Stimulated activated CD8-positive, alpha-beta memory T cell treated with anti-CD3 and anti-CD28 coated beads, Interleukin-7, amount 100 ng/mL, for 1 hour (primary cell): Measurements from ENCODE around the gene NXF3.
"Not testable (repeated sequence)": the region's sequence is repeated elsewhere in the genome, so short reads cannot be mapped to it uniquely, and the experiment has no call there.

ENCODE experiments used
- DNase-seq, 2 donors: peaks; one replicate each; pipeline ENCODE4 v3.0.0-alpha.2; 2020; ENCODE audit warnings: low read depth in 2 of 2

Gene NXF3, protein sequence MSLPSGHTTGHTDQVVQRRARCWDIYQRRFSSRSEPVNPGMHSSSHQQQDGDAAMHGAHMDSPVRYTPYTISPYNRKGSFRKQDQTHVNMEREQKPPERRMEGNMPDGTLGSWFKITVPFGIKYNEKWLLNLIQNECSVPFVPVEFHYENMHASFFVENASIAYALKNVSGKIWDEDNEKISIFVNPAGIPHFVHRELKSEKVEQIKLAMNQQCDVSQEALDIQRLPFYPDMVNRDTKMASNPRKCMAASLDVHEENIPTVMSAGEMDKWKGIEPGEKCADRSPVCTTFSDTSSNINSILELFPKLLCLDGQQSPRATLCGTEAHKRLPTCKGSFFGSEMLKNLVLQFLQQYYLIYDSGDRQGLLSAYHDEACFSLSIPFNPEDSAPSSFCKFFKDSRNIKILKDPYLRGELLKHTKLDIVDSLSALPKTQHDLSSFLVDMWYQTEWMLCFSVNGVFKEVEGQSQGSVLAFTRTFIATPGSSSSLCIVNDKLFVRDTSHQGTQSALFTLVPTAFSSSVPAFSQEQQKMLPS

DNA sequence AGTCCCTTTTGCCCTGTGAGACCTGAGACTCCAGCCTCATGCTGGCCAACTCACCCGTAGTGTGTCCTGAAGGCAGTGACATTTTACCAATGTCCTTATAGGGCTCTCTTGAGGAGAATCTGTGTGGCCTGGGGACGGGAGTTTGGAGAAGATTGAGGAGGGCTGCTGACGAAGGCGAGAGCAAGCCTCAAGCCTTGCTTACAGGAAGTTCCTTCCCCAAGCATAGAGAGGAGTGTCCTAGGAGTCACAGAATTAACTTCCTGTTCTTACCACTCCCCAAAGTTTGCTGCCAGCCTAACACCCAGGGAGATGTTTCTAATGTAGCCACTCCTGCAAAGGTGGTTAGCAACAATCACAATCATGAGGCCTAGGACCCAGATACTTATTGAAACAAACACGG is at the start of gene NXF3:
Gene NXF3, minus strand, starts transcription at position 202 of the 400 bp plus-strand sequence. Its CDS starts 120 bp downstream, at position 82.
- DNase-seq = no peak

DNA sequence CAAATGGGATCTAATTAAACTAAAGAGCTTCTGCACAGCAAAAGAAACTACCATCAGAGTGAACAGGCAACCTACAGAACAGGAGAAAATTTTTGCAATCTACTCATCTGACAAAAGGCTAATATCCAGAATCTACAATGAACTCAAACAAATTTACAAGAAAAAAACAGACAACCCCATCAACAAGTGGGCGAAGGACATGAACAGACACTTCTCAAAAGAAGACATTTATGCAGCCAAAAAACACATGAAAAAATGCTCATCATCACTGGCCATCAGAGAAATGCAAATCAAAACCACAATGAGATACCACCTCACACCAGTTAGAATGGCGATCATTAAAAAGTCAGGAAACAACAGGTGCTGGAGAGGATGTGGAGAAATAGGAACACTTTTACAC is 43.6 kb upstream of the NXF3 start:
- DNase-seq = not testable (repeated sequence)

DNA sequence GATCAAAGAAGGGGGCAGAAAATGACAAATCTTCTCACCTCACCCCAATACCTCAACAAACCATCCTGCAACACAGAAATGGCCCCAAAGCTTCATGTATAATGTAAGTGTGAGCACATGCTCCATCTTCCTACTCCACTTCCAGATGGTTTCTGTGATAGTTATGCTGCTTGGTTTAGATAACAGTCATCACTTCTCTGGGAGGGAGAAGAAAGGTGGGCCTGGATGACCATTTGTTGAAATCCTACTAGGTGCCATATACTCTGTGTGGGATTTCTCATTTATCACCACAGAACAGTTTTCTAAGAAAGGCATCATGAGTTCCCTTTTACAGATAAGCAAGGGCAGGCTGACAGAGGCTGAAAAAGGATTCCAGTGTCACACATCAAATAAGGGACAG is 31.3 kb upstream of the NXF3 start:
- no peak for DNase-seq

DNA sequence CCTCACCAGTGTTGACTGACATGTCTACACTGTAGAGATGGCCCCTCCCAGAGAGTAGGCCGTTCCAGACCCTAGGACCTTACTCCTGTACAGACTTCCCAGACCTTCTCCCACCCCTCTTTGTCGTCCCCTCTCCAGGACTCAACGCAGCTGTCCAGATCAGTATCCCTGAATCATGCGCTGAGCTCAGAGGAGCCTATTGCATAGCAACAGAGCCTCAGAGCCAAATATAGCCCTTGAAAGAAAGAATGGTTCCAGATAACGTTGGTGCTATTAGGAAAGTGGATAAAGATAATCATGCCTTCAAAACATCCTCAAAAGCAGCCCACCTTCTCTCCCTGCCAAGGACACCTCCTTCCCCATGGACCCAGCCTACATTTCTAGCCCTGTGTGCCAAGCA is 27.8 kb upstream of the NXF3 start:
- no peak for DNase-seq

DNA sequence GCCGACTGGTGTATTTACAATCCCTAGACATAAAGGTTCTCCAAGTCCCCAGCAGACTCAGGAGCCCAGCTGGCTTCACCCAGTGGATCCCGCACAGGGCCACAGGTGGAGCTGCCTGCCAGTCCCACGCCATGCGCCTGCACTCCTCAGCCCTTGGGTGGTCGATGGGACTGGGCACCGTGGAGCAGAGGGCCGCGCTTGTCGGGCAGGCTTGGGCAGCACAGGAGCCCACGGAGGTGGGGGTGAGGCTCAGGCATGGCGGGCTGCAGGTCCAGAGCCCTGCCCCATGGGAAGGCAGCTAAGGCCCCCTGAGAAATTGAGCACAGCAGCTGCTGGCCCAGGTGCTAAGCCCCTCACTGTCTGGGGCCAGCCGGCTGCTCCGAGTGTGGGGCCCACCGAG is 24.0 kb upstream of the NXF3 start:
- not testable (repeated sequence) for DNase-seq

DNA sequence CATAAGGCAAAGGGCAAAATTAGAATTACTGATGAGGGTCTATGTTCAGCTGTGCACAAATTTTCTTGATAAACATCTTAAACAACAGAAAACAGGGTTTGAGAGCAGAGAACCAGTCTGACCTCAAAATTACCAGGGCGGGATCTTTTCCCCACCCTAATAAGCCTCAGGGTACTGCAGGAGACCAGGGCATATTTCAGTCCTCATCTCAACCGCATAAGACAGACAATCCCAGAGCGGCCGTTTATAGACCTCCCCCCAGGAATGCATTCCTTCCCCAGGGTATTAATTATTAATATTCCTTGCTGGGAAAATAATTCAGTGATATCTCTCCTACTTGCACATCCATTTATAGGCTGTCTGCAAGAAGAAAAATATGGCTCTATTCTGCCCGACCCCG is 16.6 kb upstream of the NXF3 start:
- not testable (repeated sequence) for DNase-seq

DNA sequence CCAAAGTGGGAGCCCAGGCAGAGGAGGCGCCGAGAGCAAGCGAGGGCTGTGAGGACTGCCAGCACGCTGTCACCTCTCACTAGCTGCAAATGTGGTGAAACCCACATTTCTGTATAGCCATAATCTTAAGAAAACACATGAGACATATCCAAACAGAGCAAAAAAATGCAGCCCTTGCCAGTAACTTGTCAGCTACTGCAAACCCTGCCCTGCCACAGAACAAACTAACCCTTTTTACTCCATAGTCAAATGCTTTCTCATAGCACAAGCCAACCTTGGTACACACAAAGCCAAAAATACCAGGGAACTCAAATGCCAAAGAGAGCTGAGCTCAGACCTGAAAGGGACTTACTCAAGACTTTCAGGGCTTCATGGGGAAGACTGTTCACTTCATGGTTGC is 14.9 kb upstream of the NXF3 start:
- no peak for DNase-seq

DNA sequence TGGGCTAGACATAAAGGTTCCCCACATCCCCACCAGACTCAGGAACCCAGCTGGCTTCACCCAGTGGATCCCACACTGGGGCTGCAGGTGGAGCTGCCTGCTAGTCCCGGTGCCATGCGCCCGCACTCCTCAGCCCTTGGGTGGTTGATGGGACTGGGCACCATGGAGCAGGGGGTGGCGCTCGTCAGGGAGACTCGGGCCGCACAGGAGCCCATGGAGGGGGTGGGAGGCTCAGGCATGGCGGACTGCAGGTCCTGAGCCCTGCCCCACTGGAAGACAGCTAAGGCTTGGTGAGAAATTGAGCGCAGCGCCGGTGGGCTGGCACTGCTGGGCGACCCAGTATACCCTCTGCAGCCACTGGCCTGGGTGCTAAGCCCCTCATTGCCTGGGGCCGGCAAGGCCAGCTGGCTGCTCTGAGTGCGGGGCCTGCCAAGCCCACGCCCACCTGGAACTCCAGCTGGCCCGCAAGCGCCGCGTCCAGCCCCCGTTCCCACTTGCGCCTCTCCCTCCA is 14.3 kb upstream of the NXF3 start:
- not testable (repeated sequence) for DNase-seq

DNA sequence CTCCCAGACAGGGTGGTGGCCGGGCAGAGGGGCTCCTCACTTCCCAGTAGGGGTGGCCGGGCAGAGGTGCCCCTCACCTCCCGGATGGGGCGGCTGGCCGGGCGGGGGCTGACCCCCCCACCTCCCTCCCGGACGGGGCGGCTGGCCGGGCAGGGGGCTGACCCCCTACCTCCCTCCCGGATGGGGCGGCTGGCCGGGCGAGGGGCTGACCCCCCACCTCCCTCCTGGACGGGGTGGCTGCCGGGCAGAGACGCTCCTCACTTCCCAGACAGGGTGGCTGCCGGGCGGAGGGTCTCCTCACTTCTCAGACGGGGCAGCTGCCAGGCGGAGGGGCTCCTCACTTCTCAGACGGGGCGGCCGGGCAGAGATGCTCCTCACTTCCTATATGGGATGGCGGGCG is 11.4 kb upstream of the NXF3 start:
- DNase-seq = not testable (repeated sequence)

DNA sequence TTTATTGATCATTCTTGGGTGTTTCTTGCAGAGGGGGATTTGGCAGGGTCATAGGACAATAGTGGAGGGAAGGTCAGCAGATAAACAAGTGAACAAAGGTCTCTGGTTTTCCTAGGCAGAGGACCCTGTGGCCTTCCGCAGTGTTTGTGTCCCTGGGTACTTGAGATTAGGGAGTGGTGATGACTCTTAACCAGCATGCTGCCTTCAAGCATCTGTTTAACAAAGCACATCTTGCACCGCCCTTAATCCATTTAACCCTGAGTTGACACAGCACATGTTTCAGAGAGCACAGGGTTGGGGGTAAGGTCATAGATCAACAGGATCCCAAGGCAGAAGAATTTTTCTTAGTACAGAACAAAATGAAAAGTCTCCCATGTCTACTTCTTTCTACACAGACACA is 10.9 kb upstream of the NXF3 start:
- not testable (repeated sequence) for DNase-seq

DNA sequence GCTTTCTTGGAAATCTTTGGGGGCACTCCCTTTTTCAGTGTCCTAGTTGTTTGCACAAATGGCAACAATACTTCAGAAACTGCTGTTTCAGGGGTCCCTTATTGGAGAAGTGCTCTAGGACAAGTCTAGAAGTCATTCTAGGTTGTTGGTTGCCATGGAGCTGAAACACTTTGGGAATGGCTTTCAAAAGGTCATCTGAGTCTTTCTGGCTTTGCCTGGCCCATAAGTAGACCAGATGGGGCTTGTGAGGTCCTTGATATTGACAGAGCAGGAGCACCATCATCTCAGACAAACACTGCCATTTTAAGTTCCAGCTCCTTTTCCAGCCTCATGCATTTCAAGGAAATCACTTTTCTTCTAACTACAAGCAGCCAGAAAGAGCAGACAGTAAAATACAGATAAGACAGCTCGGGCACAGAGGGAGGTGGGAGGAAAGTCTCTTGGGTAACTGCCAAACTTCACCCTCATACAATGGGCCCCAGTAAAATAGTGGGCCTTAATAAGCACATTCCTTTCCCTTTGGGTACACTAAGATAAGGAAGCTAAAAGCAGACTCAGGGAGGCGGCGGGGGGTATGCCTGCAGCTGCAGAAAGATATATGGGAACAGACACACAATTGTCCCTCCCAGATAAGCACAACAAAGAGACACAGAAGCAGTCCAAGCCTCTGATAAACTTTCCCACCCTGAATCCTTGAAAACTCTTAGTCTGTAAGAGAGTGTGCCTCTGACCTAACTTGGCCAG is 8.5 kb upstream of the NXF3 start:
- no peak for DNase-seq

DNA sequence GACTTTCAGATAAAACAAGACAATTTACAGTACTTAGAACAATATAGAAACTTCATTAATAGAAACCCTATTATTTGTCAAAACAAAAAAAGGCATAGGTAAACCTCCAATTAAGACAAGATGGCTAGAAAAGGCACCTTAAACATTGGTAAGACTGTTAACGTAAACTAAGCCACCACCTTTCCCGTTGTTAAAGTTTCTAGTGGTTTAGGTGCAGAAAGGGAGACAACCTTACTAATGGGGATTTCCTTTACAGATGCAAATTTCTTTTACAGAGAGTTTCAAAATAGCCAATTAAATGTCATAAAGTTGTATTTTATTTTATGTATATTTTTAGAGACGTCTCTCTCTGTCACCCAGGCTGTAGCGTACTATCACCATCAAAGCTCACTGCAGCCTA is 7.5 kb upstream of the NXF3 start:
- DNase-seq = no peak

DNA sequence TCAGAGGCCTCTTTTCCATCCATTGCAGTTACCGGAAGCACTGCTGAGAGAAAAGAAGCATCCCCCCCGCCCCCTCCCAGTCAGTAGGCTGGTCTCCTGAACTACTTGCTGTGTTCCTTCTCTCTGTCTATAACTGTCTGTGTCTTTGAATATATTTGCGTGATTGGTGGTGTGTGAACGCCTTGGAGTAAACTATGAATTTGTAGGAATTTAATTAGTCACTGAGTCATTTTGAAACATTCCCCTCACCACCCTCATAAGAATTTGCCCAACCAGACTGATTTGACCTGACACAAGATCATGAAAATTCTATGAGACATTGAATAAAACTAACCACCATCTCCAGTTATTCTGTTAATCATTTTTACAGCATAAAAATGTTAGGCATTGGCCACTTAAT is 6.7 kb upstream of the NXF3 start:
- DNase-seq = no peak

DNA sequence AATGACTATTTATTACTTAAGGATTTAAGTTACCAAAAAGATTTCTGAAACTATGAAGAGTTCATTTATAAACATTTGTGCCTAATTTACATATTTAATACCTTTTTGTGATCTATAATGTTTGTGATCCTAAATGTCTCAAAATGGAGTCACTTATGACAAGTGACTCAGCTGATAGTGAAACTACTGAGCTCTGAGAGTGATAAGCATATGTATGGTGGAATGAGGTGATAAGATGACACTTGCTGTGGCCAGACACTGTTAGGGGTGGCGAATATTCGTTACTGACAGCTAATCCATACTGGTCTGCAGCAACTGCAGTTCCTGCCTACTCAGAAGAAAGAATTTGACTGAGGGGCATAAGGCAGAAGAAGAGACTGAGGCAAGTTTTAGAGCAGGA is 5.5 kb upstream of the NXF3 start:
- no peak for DNase-seq

DNA sequence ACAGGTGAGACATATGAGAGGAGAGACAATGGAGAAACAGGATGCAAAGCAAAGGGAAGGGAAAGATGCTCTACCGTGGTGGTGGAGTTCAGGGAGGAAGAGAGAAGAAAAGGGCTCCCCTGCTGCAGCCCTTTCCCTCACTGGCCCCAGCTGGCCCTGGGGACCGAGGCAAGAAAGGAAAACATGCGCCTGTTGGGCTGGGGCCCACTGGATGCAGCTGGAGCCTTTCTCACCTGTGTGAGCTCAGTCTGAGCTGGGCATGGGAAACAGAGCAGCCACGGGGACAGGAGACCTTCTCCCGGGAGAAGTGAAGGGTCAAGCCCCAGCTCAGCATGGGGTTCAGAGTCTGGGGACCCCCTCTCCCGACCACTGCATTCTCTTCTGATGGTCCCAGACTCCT is 11.9 kb downstream of the NXF3 start:
- DNase-seq = no peak

DNA sequence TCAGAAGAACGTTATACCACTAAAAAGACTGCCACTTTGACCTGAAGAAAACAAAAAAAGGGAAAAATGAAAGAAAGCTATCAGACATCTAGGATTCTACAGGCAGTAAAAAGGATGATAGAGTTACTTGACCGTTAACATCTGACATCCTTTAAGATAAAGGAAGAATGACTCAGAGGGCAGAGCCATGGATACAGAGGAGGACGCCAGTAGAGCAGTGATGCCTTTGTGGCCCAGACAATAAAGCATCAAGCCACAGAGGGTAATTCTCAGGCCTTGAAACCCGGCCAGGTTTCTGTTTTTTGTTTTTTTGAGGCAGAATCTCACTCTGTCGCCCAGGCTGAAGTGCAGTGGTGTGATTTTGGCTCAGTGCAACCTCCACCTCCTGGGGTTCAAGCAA is 19.5 kb downstream of the NXF3 start:
- no peak for DNase-seq

DNA sequence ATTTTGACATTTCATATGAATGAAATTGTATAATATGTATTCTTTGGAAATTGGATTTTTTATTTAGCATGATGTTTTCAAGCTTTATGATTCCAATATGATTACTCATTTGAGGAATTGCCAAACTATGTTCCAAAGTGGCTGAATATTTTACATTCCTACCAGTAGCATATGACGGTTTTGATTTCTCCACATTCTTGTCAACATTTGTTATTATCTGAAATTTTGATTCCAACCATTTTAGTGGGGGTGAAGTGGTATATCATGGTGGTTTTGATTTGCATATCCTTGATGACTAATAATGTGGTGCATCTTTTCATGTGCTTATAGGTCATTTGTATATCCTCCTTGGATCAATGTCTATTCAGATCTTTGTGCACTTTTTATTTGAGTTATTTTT is 26.3 kb downstream of the NXF3 start:
- DNase-seq = no peak

DNA sequence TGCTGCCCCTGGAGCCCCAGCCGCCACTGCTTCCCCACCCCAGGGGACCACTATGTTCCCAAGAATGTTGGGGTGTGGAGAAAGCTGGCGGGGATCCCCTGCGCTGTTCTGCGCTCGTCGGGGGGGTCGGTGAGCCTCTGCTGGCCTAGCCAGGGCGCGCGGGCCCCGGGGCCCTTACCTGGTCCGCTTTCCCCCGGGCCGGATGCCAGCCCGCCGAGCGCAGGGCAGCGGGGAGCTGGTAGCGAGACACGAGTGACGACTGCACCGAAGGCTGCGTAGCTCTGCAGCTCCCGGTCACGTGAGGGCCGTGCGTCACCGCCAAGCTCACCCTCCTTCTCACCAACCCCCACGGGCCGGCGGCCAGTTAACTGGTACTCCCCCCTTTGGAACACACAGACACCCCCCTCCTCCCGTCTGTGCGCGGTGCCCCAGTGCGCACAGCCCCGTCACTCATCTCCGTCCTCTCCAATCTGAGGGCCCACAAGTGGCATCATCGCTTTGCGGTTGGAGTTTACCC is 29.0 kb downstream of the NXF3 start, which contains the start of gene BEX1:
Gene BEX1, minus strand, starts transcription at position 254 of the 517 bp plus-strand sequence. CDS start 897 bp downstream, outside the sequence.
- DNase-seq = no peak

DNA sequence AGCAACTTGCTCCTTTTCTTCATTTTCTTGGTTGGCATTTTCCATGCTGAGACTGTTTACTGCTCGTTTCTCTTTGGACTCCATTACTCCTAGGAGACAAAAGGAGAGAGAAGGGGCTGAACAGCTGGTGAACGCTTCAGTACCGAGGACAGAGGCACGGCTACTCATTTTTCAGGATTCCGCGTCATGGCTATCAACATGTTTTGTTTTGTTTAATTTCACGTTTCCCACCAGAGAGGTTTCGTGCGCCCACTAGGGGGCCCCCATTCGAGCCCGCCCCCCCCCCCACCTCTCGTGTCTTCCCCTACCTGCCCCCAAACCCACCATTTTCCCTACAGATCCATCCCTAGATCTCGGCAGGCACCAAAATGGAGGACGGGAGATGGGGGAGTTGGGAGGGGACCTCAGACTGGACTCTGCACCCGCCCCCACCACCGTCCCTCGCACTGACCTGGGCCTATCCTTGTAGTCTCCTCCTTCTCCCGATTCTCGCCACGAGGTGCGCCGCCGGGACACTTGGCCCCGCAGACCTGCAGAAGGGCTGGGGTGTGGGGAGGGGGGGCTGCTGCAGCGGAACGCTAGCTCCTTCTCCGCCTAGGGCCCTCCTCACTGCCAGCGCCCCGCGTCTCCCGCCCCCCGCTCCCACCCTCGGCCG is 29.6 kb downstream of the NXF3 start:
- no peak for DNase-seq

DNA sequence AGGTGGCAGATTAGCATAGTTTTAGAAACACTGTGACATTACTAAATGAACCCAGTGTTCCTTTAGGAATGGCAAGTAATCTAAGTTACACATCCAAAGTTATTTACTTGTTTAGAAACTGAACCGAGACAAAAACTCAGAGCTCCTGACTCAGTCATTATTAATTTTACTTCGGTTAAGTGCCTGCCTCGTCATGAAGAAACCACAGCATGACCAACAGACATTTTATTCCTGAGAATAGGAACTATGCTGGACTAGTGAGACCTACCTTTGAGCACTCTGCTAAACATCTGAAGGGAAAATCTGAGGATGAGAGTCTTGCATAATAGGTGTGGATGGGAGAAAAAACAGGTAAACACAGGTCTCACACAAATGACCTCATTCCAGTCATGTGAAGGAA is 31.5 kb downstream of the NXF3 start:
- no peak for DNase-seq

DNA sequence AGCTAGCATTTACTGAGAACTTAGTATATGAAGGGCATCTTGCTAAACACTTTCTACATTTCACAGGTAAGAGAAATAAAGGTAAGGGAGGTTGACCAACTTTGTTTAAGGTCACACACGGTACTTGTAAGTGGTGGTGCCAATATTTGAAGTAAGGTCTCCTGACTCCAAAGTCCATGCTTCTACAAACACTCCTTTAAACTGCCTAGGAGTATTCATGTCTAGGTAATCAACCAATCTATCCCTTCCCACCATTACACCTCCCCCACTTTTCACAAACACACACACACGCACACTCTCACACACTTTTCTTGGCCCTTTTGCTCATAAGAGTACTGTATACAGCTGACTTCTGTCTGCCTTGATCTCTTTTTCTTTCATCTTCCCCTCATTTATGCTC is 36.0 kb downstream of the NXF3 start:
- DNase-seq = no peak

DNA sequence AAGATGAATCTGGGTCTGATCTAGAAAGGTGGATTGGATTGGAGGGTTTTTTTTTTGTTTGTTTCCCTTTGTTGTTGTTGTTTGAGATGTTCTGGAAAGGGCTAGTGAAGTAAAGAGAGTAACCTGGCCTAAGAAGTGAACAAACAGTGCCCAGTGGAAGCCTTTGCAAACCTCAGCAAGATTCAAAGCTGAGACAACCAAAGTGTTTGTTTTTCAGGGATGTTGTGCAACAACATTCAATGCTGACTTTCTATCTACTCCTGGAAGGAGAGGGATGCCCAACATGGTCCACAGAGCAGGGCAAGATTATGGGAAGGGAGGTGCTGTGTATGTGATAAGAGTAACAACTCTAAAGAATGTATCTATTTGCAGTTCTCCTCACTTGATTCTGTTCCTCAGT is 40.3 kb downstream of the NXF3 start:
- DNase-seq = no peak
